ACHN (cell line): ENCODE measurements around the gene MALRD1.

ENCODE experiments used
- DNase-seq: peaks from one replicate; pipeline ENCODE4 v3.0.0-alpha.2; 2015
- in situ Hi-C: cut with HindIII; loops from 2 replicates; pipeline ENCODE4 v1.10.0; 2017; ENCODE audit warnings: low sequenced_read_pairs, low pct_ligation_motif_present, low pct_unique_long_range_greater_than_20kb

MALRD1 gene

DNA sequence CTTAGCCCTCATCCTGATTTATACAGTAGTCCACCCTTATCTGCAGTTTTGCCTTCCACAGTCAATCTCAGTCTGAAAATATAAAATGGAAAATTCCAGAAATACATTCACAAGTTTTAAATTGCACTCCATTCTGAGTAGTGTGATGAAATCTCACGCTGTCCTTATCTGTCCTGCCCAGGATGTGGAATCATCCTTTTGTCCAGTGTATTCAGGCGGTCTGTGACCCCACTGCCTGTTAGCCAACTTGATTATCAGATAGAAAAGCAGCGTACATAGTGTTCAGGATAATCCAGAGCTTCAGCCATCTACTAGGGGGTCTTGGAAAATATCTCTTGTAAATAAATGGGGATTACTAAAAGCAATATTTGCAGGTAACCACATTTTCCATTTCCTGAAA lies 146.3 kb downstream of the MALRD1 start:
- in situ Hi-C loops: no loop called here
- no peak for DNase-seq

DNA sequence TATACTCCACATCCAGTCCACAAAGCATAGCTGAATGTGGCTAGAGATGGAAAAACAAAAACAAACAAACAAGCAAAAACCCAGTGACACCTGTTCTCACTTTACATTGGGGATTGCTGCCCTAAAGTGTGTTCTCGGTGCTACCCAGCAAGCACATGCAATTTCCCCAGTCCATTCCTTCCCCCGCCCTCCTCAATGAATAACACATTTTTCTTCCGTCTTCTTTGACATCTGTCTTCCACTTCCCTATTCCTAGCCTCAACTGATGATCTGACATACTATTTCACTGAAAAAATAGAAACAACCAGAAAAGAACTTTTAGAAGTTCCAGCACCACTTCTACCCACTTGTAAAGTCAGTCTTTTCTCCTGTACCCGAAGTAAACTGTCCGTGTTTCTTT lies 147.1 kb downstream of the MALRD1 start:
- no peak for DNase-seq
- in situ Hi-C loops: no loop called here

DNA sequence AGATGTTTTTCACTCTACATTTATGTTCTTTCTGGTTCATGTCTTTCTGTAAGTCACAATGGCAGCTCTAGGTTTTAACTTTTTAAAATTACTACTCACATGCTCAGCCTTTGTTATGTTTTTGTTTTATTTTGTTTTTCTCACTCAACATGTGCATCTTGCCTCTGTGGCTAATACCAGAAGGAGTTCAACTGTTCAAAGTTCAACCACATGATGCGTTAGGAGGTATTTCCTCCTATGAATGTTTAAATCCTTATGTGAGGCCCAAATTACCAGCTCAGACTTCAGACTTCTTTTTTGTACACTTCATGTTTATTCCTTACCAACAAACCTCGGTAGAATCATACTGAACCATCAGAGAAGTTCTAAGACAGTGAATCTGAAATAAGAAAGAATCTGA lies 151.6 kb downstream of the MALRD1 start:
- DNase-seq: no peak

DNA sequence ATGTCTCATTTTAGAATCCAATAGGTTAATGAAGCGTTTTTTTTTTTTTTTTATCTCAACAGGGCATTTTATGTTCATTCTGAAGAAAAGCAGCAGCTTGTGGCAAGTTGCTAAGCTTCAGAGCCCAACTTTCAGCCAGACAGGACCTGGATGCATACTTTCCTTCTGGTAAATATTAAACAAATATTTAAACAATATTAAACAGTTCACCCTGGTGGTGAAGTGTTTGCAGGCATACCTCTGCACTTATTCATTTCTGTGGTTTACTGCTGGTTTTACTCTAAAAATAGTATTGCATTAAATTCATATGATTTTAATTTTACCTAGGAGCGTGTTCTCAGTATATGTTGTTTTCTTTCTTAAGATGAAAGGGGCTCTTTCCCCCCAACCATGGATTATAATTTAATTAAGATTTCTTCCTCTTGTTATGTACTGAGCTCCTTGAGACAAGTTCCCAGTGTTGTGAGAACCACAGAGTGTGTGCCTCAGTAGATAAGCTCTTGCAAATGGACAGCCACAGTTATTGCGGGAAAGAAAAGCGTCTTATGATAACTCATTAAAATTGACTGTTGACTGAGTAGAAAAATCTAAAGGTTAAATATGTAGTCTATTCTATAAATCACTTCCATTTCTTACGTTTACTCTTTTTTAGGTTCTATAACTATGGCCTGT lies 155.8 kb downstream of the MALRD1 start:
- in situ Hi-C loops: no loop called here
- peak; percentile 50 for DNase-seq

More for the DNA sequence above, 151.6 kb downstream of the MALRD1 start:
- in situ Hi-C loops: no loop called here

DNA sequence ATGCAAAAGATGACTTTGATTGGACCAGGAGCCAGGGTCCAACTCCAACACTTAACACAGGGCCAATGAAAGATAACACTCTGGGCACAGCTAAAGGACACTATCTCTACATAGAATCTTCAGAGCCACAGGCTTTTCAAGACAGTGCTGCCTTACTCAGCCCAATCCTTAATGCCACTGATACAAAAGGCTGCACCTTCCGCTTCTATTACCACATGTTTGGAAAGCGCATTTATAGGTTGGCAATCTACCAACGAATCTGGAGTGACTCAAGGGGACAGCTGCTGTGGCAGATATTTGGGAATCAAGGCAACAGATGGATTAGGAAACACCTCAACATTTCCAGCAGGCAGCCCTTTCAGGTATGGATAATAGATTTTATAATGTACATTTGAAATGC lies 160.7 kb downstream of the MALRD1 start:
- DNase-seq: no peak
- in situ Hi-C loops: no loop called here

DNA sequence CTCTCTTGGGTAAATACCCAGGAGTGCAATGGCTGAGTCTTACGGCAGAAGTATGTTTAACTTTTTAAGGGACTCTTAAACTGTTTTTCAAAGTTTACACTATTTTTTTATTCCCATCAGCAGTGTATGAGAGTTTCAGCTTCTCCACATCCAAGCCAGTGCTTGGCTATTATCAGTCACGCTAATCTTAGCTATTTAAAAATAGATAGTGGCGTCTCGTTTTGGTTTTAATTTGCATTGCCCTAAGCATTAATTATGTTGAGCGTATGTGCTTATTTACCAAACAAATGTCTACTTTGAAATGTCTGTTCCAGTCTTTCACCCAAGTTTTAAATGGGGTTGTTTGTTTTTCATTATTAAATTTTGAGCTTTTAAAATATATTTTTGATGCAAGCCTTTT lies 164.0 kb downstream of the MALRD1 start:
- in situ Hi-C loops: no loop called here
- DNase-seq: no peak

DNA sequence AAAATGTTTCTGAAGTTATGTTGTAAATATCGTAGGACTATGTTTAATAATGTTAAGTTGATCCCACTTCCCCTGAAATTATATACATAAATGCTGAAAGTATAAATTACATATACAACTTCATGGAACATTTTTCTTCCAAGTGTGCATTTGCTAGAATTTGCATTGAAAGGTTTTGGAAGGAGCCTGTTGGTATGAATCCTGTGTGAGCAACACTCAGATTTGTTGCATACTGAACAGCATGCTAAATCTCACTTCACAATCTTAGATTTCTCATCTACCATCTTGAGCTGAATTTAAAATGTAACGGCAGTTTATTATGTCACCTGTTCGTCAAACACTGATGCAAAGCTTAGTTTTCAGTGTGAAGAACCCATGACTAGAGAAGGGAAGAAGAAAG lies 172.6 kb downstream of the MALRD1 start:
- DNase-seq: no peak
- in situ Hi-C loops: no loop called here

DNA sequence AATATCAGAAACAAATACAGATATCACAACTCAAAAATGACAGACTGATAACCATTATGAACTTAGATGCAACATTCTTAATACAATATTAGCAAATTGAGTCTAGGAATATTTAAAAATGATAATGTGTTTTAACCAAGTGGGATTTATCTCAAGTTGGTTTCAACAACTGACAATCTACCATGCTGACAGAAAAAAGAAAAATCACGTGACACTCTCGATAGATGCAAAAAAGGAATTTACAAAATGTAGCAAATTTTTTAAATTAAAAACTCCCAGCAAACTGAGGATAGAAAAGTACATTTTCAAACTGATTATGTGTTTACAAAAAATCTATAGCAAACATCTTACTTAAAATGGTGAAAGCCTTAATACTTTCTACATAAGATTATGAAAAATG lies 177.4 kb downstream of the MALRD1 start:
- no peak for DNase-seq
- in situ Hi-C loops: no loop called here

DNA sequence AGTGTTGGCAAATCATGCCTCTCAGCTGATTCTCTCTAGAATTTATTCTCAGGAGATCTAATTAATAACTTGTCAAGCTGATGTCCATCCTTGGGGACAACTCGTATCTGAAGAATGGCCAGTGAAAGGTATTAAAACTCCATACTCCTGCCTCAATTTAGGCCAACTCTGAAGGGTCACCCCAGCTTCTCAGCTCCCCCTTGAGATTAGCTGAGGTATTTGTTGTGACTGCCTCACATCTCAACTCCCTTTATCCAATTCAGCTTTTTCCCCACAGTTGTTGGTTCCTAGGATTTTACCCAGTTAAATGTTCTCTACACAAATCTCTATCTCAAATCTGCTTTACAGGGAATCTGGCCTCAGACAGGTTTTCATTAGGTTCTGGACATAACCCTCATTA lies 182.4 kb downstream of the MALRD1 start:
- no peak for DNase-seq

DNA sequence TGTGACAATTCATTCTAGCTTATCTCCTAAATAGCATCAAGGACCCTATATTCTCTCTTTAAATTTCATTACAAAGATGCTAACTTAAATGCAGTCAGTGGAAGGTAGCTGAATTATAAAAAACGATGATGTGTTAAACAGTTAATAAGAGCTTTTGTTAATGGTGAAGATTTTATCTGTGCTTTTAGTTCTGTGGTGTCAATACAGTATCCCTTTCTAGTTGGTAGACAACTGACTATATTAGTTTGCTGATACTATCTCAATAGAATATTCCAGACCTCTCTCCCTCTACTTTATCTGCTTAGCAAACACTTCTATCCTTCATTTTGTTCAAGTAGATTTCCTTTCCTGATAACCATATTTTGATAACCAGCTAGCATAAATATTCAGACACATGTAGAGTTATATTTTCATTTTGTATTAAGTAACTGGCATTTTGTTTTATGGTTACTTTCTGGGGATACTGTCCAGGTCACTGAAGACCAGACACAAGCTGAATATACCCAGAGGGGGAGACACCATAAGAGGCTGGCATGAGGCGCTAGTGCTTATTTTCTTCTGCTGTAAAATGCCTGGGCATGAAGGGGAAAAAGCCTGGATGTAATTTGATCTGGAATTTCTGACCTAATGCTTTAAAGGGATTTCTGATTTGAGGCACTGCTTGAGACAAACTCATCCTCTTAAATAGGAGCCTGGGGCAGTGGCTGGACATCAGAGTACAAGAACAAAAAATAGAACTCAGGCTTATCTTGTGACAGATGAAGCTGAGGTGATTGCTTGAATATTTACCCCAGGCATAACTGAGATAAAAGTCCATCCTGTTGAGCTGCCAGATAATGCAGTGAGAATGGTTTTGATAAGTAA lies 197.5 kb downstream of the MALRD1 start:
- DNase-seq: no peak

More for the DNA sequence above, 182.4 kb downstream of the MALRD1 start:
- in situ Hi-C loops: no loop called here

DNA sequence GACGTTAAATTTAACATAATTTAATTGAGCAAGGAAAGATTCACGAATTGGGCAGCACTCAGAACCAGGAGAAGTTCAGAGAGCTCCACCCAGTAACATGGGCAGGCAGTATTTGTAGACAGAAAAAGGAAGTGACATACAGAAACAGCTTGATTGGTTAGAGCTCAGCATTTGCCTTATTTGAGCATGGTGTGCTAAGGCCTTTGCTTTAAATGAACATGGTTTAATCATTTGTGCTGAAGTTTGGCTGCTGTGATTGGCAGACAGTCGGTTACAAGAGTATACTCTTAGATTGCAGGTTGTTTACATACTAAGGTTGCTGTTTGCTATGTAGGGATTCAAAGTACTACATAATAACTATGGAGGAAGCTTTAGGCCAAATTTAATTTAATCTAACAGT lies 199.2 kb downstream of the MALRD1 start:
- DNase-seq: no peak
- in situ Hi-C loops: no loop called here

More for the DNA sequence above, 197.5 kb downstream of the MALRD1 start:
- in situ Hi-C loops: no loop called here

DNA sequence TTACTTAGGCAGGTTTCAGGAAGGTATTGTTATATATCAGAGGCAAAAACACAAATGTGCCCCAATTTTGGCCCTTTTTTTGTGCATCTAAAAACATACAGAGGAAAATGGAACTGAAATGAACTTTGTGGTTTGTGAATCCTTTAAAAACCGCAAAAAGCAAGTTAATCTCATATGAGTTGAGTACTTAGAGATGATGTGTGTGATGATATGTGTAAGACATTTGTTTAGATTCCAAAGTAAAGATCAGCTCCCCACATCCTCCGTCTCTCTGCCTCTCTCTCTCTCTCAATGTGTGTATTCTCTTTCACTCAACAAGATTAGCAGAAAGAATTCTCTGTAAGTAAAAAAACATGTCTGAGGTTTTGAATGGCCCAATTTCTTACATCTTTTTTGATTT lies 201.9 kb downstream of the MALRD1 start:
- DNase-seq: no peak
- in situ Hi-C loops: no loop called here

DNA sequence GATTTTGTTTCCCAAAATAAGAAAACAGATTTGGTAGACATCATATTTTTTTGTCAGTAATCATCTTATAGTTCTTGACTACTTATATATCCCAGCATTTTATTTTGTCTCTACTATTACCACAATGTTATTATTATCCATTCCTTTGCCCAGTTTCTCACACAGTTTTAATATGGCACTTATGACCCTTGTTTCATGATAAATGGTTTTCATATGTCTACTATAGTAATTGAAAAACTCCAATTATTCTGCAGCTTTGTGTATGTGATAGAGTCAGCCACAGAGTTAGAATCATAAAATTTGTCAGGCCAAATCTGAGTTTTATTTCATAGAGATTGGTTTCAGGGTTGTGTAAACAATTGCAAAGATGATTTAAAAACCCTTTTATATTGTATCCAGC lies 203.9 kb downstream of the MALRD1 start:
- in situ Hi-C loops: no loop called here
- no peak for DNase-seq

DNA sequence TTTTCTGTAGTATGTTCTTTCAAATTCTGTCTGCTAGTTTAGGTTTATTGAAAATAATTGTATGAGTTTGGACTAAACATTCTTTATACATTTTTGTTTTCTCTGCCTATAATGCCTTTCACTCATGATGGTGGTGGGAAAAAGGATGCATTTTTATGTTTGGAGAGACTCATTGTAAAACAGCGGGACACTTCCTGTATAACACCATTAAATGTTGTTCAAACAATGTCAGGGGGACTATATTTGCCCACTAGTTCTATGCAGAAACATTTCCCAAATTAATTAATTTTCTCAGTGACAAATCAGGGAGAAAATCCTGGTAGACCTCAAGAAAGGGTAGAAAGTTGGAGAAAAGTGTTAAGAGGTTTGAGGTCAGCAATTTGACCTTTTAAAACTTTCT lies 207.7 kb downstream of the MALRD1 start:
- DNase-seq: no peak
- in situ Hi-C loops: no loop called here

DNA sequence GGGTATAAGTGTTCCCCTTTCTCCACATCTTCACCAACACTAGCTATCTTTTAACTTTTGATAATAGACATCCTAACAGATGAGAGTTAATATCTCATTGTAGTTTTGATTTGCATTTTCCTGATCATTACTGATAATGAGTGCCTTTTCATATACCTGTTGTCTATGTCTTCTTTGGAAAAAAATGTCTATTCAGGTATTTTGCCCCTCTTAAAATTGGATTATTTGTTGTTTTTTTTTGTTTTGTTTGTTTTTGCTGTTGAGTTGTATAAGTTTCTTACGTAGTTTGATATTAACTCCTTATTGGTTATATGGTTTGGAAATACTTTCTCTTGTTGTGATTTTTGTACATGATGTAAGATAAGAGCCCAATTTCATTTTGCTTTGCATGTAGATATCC lies 214.7 kb downstream of the MALRD1 start:
- in situ Hi-C loops: no loop called here
- DNase-seq: no peak

DNA sequence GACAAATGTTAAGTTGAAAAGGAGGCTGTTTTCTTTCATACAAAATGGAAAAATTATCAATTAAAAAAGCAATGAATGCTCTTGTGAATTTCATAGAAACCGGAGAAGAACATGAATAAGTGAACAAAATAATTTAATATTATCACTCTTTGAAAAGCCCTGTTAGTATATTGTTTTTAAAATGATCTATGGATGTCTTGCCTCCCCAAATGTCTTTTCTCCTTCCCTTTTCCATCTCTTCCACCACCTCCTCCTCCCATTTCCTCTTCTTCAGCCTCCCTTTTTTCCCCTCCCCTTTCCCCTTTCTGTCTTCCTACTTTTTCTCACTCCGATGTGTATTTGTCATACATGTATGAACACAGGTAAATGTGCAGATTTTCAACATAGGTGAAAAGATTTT lies 234.7 kb downstream of the MALRD1 start:
- DNase-seq: no peak
- in situ Hi-C loops: no loop called here

DNA sequence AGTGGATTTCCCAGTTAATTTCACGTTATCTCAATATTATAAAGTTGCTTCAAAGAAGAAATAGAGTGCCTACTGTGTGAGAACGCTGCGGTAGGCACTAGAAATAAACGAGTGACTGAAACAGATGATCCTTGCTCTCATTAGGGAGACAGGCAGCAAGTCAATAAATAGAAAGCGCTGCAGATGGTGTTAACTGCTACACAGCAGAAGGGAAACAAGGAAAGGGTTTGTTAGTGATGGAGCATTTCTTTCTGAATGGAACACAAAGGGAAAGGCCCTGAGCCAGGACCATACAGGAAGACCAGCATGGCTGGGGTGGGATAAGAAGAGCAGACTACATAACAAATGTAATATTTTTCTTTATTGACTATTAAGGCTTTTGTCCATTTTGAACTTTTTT lies 235.2 kb downstream of the MALRD1 start:
- no peak for DNase-seq
- in situ Hi-C loops: no loop called here

DNA sequence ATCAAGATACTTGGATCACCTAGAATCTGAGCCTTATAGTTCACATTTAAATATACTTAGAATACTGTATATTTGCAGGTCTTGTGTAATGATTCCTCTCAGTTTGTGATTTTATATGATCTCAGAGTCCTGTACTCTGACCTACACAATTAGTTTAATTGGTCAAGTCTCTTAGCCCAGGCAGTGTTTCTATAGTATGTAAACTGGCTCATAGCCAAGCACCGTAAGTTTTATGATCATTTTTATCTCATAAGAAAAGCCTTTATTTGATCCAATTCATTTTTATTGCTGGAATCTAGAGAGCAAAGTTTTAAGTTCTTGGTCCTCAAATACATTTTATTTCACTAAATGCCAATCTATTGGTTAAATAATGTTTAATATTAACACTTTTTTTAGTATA lies 242.2 kb downstream of the MALRD1 start:
- no peak for DNase-seq
- in situ Hi-C loops: no loop called here

DNA sequence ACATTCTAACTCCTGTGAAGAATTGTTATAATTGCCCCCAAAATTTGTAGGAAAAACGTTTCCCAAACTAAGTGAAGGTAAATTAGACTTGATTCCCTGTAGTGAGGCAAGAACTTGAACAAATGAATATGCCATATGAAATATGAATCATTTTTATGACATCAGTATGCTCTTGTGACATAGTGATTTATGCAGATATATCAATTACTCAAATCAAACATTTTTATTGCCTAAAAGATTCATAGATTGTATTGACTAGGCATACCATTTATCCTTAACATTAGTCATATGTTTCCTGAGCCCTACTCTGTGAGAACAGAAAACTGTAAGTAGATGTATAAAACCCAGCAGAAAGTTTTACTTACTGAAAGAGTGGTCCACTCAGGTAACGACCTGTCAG lies 245.6 kb downstream of the MALRD1 start:
- in situ Hi-C loops: no loop called here
- no peak for DNase-seq

DNA sequence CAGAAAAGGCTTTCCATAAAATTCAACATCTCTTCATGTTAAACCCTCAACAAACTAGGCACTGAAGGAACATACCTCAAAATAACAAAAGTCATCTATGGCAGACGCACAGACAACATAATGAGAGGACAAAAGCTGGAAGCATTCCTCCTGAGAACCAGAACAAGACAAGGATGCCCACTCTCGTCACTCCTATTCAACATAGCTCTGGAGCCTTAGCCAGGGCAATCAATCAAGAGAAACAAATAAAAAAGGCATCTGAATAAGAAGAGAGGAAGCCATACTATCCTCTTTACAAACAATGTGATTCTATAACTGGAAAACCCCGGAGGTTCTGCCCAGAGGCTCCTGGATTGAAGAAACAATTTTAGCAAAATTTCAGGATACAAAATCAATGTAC lies 251.0 kb downstream of the MALRD1 start:
- DNase-seq: no peak
- in situ Hi-C loops: no loop called here
